ENCODE results near the gene FEN1.

The FEN1 gene

GRCh38 chr11:61775606-61776554 is 16.8 kb upstream of the FEN1 start:
- DNase-seq (ENCODE audit: low read depth, low spot score), result no peak
- no peak overlapping the region for H3K4me3 ChIP-seq
- no peak overlapping the region for H3K27ac ChIP-seq
- no peak overlapping the region for H3K9ac ChIP-seq (ENCODE audit: insufficient read length)
- no peaks in the 10 kb centered on the region for H3K36me3 ChIP-seq (ENCODE audit: insufficient read depth, low read length)
- TF ChIP-seq POLR2AphosphoS5 (IDR thresholded peaks at IDR 0.05; ENCODE audit: borderline replicate concordance, low read depth, low read length) (no peak), EZH2 (IDR thresholded peaks at IDR 0.05) (no peak), FOXP2 (optimal IDR thresholded peaks at IDR 0.05; ENCODE audit: control extremely low read depth, extremely low read length, insufficient read depth) (no peak)
- no peaks in the 10 kb centered on the region for H3K9me3 ChIP-seq (ENCODE audit: low read depth, low read length)

DNA sequence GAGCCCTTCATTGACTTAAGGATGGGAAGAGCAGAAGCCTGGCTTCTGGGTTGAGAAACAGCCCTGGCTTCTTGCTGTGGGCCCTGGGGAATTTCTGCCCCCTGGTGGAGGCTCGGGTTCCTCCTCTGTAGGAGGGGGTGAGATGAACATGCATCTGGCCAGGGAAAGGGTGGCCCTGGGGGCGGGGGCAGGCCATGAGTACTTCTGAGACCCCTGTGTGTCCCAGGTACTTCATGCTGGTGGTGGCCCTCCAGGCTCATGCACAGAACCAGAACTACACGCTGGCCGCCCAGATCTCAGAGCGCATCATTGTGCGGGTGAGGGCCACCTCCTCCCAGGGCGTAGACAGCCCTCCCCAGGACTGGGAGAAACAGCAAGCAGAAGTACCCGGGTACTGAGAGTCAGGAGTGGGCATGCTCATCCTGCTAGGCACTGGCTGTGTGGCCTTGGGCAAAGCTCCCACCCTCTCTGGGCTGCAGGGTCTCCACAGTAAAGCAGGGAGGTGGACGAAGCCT is 16.1 kb upstream of the FEN1 start:
- no peak for TF ChIP-seq FOXP2 (optimal IDR thresholded peaks at IDR 0.05; ENCODE audit: control extremely low read depth, extremely low read length, insufficient read depth)
- no peak for TF ChIP-seq EZH2 (IDR thresholded peaks at IDR 0.05)
- DNase-seq (ENCODE audit: low read depth, low spot score), result no peak
- Histone ChIP-seq H3K9ac (ENCODE audit: insufficient read length) (no peak overlapping the region), H3K36me3 (ENCODE audit: insufficient read depth, low read length) (no peaks in the 10 kb centered on the region), H3K4me3 (no peak overlapping the region), H3K9me3 (ENCODE audit: low read depth, low read length) (no peaks in the 10 kb centered on the region), H3K27ac (no peak overlapping the region)

GRCh38 chr11:61777234-61778090 is 15.2 kb upstream of the FEN1 start:
- no peaks in the 10 kb centered on the region for H3K9me3 ChIP-seq (ENCODE audit: low read depth, low read length)
- H3K4me3 ChIP-seq, result no peak overlapping the region
- no peaks in the 10 kb centered on the region for H3K36me3 ChIP-seq (ENCODE audit: insufficient read depth, low read length)
- TF ChIP-seq EZH2 (IDR thresholded peaks at IDR 0.05), result no peak
- TF ChIP-seq POLR2AphosphoS5 (IDR thresholded peaks at IDR 0.05; ENCODE audit: borderline replicate concordance, low read depth, low read length), result no peak
- no peak for TF ChIP-seq FOXP2 (optimal IDR thresholded peaks at IDR 0.05; ENCODE audit: control extremely low read depth, extremely low read length, insufficient read depth)
- H3K27ac ChIP-seq, result no peak overlapping the region
- H3K9ac ChIP-seq (ENCODE audit: insufficient read length), result no peak overlapping the region
- no peak for DNase-seq (ENCODE audit: low read depth, low spot score)

DNA sequence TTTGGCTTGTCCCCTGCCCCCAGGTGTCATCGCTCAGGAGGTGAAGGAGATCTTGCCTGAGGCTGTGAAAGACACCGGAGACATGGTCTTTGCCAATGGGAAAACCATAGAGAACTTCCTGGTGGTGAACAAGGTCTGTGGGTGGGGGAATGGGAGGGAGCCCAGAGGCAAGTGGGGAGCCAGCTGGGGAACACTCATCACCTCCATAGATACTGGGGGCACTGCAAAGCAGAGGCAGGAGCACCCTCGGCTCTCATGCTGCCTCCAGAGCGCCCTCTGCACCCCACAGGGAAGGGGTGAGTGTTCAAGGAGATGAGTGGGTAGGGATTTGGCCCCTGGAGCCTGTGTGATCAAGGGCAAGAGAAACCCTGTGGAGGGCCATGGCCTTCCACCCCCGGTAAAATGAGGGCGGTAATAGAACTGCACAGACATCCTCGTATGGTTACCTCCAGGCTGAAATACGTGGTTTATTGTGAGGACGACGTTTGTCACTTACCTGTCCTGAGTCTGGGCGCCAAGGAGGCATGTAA is 14.3 kb upstream of the FEN1 start:
- no peaks in the 10 kb centered on the region for H3K36me3 ChIP-seq (ENCODE audit: insufficient read depth, low read length)
- no peak overlapping the region for H3K9ac ChIP-seq (ENCODE audit: insufficient read length)
- H3K4me3 ChIP-seq, result no peak overlapping the region
- no peak overlapping the region for H3K27ac ChIP-seq
- H3K9me3 ChIP-seq (ENCODE audit: low read depth, low read length), result no peaks in the 10 kb centered on the region
- TF ChIP-seq POLR2AphosphoS5 (IDR thresholded peaks at IDR 0.05; ENCODE audit: borderline replicate concordance, low read depth, low read length) (no peak), FOXP2 (optimal IDR thresholded peaks at IDR 0.05; ENCODE audit: control extremely low read depth, extremely low read length, insufficient read depth) (no peak), EZH2 (IDR thresholded peaks at IDR 0.05) (no peak)
- no peak for DNase-seq (ENCODE audit: low read depth, low spot score)

GRCh38 chr11:61778920-61779650 is 13.6 kb upstream of the FEN1 start:
- no peak overlapping the region for H3K27ac ChIP-seq
- no peaks in the 10 kb centered on the region for H3K36me3 ChIP-seq (ENCODE audit: insufficient read depth, low read length)
- H3K4me3 ChIP-seq, result no peak overlapping the region
- TF ChIP-seq EZH2 (IDR thresholded peaks at IDR 0.05) (no peak), POLR2AphosphoS5 (IDR thresholded peaks at IDR 0.05; ENCODE audit: borderline replicate concordance, low read depth, low read length) (no peak), FOXP2 (optimal IDR thresholded peaks at IDR 0.05; ENCODE audit: control extremely low read depth, extremely low read length, insufficient read depth) (no peak)
- no peak overlapping the region for H3K9ac ChIP-seq (ENCODE audit: insufficient read length)
- DNase-seq (ENCODE audit: low read depth, low spot score), result no peak
- H3K9me3 ChIP-seq (ENCODE audit: low read depth, low read length), result no peaks in the 10 kb centered on the region

DNA sequence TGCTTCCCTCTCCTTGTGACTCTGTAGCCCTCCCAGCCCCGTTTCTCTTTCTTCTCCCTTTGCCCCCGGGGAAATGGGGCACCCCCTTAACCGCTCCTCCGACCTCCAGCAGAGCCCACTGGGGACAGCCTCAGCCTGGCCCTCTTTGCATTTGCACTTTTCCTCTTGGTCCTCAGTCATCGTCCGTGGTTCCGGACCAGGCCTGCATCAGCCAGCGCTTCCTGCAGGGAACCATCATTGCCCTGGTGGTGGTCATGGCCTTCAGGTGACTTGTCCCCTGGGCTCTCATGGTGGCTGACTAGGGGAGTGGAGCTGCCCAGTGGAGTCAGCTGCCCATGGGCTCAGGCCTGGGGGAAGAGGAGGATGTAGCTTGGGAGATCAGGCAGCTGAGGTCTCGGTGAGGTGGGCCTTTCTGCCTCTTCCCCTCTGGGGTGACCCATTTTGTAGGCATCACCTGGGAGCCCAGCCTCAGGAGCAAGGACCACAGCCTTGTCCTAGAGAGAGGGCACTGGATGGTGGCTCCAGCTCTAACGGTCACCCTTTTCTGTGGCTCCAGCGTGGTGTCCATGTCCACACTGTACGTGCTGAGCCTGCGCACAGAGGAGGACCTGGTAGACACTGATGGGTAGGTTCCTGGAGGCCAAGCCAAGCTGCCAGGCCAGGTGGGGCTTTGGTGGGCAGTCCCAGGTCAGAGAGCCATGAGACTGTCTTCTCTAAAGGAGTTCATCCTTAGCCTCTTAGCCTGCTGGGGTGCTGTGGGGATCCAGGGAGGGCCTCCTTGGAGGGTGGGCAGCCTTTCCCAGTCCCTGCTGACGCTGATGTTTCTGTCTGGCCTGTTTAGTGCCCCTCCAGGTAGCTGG is 12.8 kb upstream of the FEN1 start:
- Histone ChIP-seq H3K9me3 (ENCODE audit: low read depth, low read length) (no peaks in the 10 kb centered on the region), H3K4me3 (no peak overlapping the region), H3K27ac (no peak overlapping the region), H3K36me3 (ENCODE audit: insufficient read depth, low read length) (peaks cover 3% of the 10 kb centered on the region; the same call in 1 of the 2 replicates), H3K9ac (ENCODE audit: insufficient read length) (no peak overlapping the region)
- no peak for TF ChIP-seq EZH2 (IDR thresholded peaks at IDR 0.05)
- TF ChIP-seq POLR2AphosphoS5 (IDR thresholded peaks at IDR 0.05; ENCODE audit: borderline replicate concordance, low read depth, low read length), result no peak
- TF ChIP-seq FOXP2 (optimal IDR thresholded peaks at IDR 0.05; ENCODE audit: control extremely low read depth, extremely low read length, insufficient read depth), result no peak
- no peak for DNase-seq (ENCODE audit: low read depth, low spot score)

GRCh38 chr11:61780581-61781162 is 12.0 kb upstream of the FEN1 start:
- DNase-seq (ENCODE audit: low read depth, low spot score), result no peak
- Histone ChIP-seq H3K27ac (no peak overlapping the region), H3K36me3 (ENCODE audit: insufficient read depth, low read length) (peaks cover 3% of the 10 kb centered on the region; the same call in 1 of the 2 replicates), H3K9ac (ENCODE audit: insufficient read length) (no peak overlapping the region), H3K9me3 (ENCODE audit: low read depth, low read length) (no peaks in the 10 kb centered on the region), H3K4me3 (no peak overlapping the region)
- TF ChIP-seq FOXP2 (optimal IDR thresholded peaks at IDR 0.05; ENCODE audit: control extremely low read depth, extremely low read length, insufficient read depth), result no peak
- no peak for TF ChIP-seq POLR2AphosphoS5 (IDR thresholded peaks at IDR 0.05; ENCODE audit: borderline replicate concordance, low read depth, low read length)
- TF ChIP-seq EZH2 (IDR thresholded peaks at IDR 0.05), result no peak

All from SK-N-MC (cell line).